Stimulated activated CD8-positive, alpha-beta memory T cell treated with anti-CD3 and anti-CD28 coated beads, Interleukin-12 subunit alpha, Interleukin-12 subunit beta, amount 100 ng/mL, for 4 hours (primary cell): Measurements from ENCODE around the gene TMEM229B.
A peak's percentile ranks its signal among the peaks of the same experiment; 100 is the strongest.
"Not testable (repeated sequence)": the region's sequence is repeated elsewhere in the genome, so short reads cannot be mapped to it uniquely, and the experiment has no call there.

Source experiments
- DNase-seq: peaks from one replicate; pipeline ENCODE4 v3.0.0-alpha.2; 2020; ENCODE audit warnings: low read depth

Gene TMEM229B

GRCh38 chr14:67453575-67454300, 34.8 kb downstream of the TMEM229B start:
- no peak for DNase-seq

- DNase-seq, result not testable (repeated sequence)
Observed at GRCh38 chr14:67451667-67452066, 36.9 kb downstream of the TMEM229B start.

GRCh38 chr14:67449096-67449495, 39.4 kb downstream of the TMEM229B start:
- DNase-seq, result no peak

GRCh38 chr14:67447033-67447381, 41.5 kb downstream of the TMEM229B start:
- DNase-seq, result no peak

GRCh38 chr14:67446371-67447032, 42.0 kb downstream of the TMEM229B start:
- DNase-seq, result no peak

GRCh38 chr14:67444395-67444794, 44.1 kb downstream of the TMEM229B start:
- no peak for DNase-seq

GRCh38 chr14:67442139-67442906, 46.2 kb downstream of the TMEM229B start:
- no peak for DNase-seq

- DNase-seq, result no peak
Observed at GRCh38 chr14:67441672-67442071, 46.8 kb downstream of the TMEM229B start.

- no peak for DNase-seq
Observed at GRCh38 chr14:67441256-67441655, 47.3 kb downstream of the TMEM229B start.

GRCh38 chr14:67440513-67440912, 48.0 kb downstream of the TMEM229B start:
- DNase-seq, result no peak

GRCh38 chr14:67438969-67439368, 49.6 kb downstream of the TMEM229B start:
- no peak for DNase-seq

GRCh38 chr14:67436006-67436866, 52.3 kb downstream of the TMEM229B start:
- DNase-seq, result no peak

- no peak for DNase-seq
Observed at GRCh38 chr14:67435603-67436002, 52.9 kb downstream of the TMEM229B start.

- no peak for DNase-seq
Observed at GRCh38 chr14:67432050-67432564, 56.4 kb downstream of the TMEM229B start.

- DNase-seq, result no peak
Observed at GRCh38 chr14:67429510-67430205, 58.9 kb downstream of the TMEM229B start.

- no peak for DNase-seq
Observed at GRCh38 chr14:67428501-67429031, 60.0 kb downstream of the TMEM229B start.

- DNase-seq, result peak; percentile 50
Observed at GRCh38 chr14:67426983-67427606, 61.4 kb downstream of the TMEM229B start.

GRCh38 chr14:67426161-67426560, 62.4 kb downstream of the TMEM229B start:
- no peak for DNase-seq

GRCh38 chr14:67425608-67426007, 62.9 kb downstream of the TMEM229B start:
- no peak for DNase-seq

- DNase-seq, result no peak
Observed at GRCh38 chr14:67424539-67424938, 64.0 kb downstream of the TMEM229B start.
